Neuronal stem cell (in vitro differentiated cells): ENCODE data around the gene ZNF679.
"Not testable (repeated sequence)": the region's sequence is repeated elsewhere in the genome, so short reads cannot be mapped to it uniquely, and the experiment has no call there.

Experiments
- DNase-seq: peaks from one replicate; pipeline ENCODE4 v3.0.0-alpha.2; 2013; ENCODE audit warnings: low spot score
- H2AFZ ChIP-seq: one replicate; pipeline ENCODE4 v1.6.1; 2013; ENCODE audit warnings: mild to moderate bottlenecking, low read length, inconsistent platforms
- H2AK5ac ChIP-seq: 2 replicates; pipeline ENCODE4 v1.6.1; 2013; ENCODE audit warnings: low read depth, mild to moderate bottlenecking, inconsistent platforms, low read length, moderate library complexity, mixed read lengths
- H2BK120ac ChIP-seq: 2 replicates; pipeline ENCODE4 v1.6.1; 2013; ENCODE audit warnings: low read depth, mild to moderate bottlenecking, inconsistent platforms, low read length, moderate library complexity, mixed read lengths
- H2BK12ac ChIP-seq: one replicate; pipeline ENCODE4 v1.6.1; 2013; ENCODE audit warnings: low read length, inconsistent platforms
- H2BK15ac ChIP-seq: 2 replicates; pipeline ENCODE4 v1.6.1; 2013; ENCODE audit warnings: mild to moderate bottlenecking, low read length, inconsistent platforms, mixed read lengths
- H2BK5ac ChIP-seq: one replicate; pipeline ENCODE4 v1.6.1; 2013; ENCODE audit warnings: inconsistent platforms, mild to moderate bottlenecking, low read length, moderate library complexity
- H3K14ac ChIP-seq: one replicate; pipeline ENCODE4 v1.6.1; 2013; ENCODE audit warnings: low read length, inconsistent platforms
- H3K18ac ChIP-seq: 2 replicates; pipeline ENCODE4 v1.6.1; 2013; ENCODE audit warnings: low read length, inconsistent platforms
- H3K23ac ChIP-seq: 2 replicates; pipeline ENCODE4 v1.6.1; 2013; ENCODE audit warnings: low read depth, mild to moderate bottlenecking, mixed read lengths, low read length, inconsistent platforms; ENCODE audit not compliant: poor library complexity
- H3K27ac ChIP-seq: replicated peaks from 3 replicates; pipeline ENCODE4 v1.5.1; 2013; ENCODE audit warnings: low read length, inconsistent platforms
- H3K27me3 ChIP-seq, 3 experiments: 2 replicates each; pipeline ENCODE4 v1.6.1; 2013; ENCODE audit warnings: low read length in 3 of 3, mild to moderate bottlenecking in 2 of 3, inconsistent platforms in 1 of 3, low read depth in 1 of 3, mixed read lengths in 1 of 3, moderate library complexity in 1 of 3; ENCODE audit not compliant: control insufficient read depth in 3 of 3, insufficient read depth in 3 of 3
- H3K36me3 ChIP-seq, 2 donors: replicated peaks in 1 of 2; 2 replicates each; pipeline ENCODE4 v1.6.1; 2013; ENCODE audit warnings: low read length in 2 of 2; ENCODE audit not compliant: control insufficient read depth in 2 of 2, insufficient read depth in 2 of 2
- H3K4ac ChIP-seq: 2 replicates; pipeline ENCODE4 v1.6.1; 2013; ENCODE audit warnings: inconsistent platforms, mild to moderate bottlenecking, low read length, moderate library complexity
- H3K4me1 ChIP-seq, 2 donors: 1 replicate in 1 of 2; 2 replicates in 1 of 2; pipeline ENCODE4 v1.6.1; 2013; ENCODE audit warnings: low read length in 2 of 2, low read depth in 1 of 2; ENCODE audit not compliant: control insufficient read depth in 2 of 2, insufficient read depth in 1 of 2
- H3K4me2 ChIP-seq: one replicate; pipeline ENCODE4 v1.6.1; 2013; ENCODE audit warnings: mild to moderate bottlenecking, low read length, inconsistent platforms; ENCODE audit not compliant: insufficient read depth, poor library complexity, severe bottlenecking
- H3K4me3 ChIP-seq, 2 donors: 2 replicates each; pipeline ENCODE4 v1.5.1; 2013; ENCODE audit warnings: low read length in 2 of 2, mild to moderate bottlenecking in 2 of 2, inconsistent platforms in 1 of 2, moderate library complexity in 1 of 2
- H3K79me1 ChIP-seq: one replicate; pipeline ENCODE4 v1.6.1; 2013; ENCODE audit warnings: low read depth, mild to moderate bottlenecking, inconsistent platforms, low read length, moderate library complexity
- H3K9ac ChIP-seq: one replicate; pipeline ENCODE4 v1.6.1; 2013; ENCODE audit warnings: mild to moderate bottlenecking, low read depth, low read length, inconsistent platforms; ENCODE audit not compliant: poor library complexity
- H3K9me3 ChIP-seq, 2 donors: replicated peaks in 1 of 2; 2 replicates each; pipeline versions ENCODE3 to v1.6.1; 2013; ENCODE audit warnings: low read length in 2 of 2, mild to moderate bottlenecking in 2 of 2, inconsistent platforms in 1 of 2, low read depth in 1 of 2, mixed read lengths in 1 of 2, moderate library complexity in 1 of 2; ENCODE audit not compliant: control insufficient read depth in 2 of 2, insufficient read depth in 1 of 2
- H4K8ac ChIP-seq: one replicate; pipeline ENCODE4 v1.6.1; 2013; ENCODE audit warnings: low read depth, mild to moderate bottlenecking, inconsistent platforms, low read length, moderate library complexity
- H4K91ac ChIP-seq: one replicate; pipeline ENCODE4 v1.6.1; 2013; ENCODE audit warnings: low read length, low read depth, mild to moderate bottlenecking, inconsistent platforms; ENCODE audit not compliant: poor library complexity
- WGBS, 2 donors: extraction: QIAGEN DNeasy Blood & Tissue Kit; methylation state at CpG; one replicate each; pipeline ENCODE4 v1.1.7; 2013; ENCODE audit warnings: missing lambda C conversion rate in 2 of 2, mixed read lengths in 1 of 2; ENCODE audit not compliant: insufficient read length in 2 of 2, insufficient replicate concordance in 1 of 2; ENCODE audit errors: extremely low coverage in 2 of 2; 5-methylcytosine and 5-hydroxymethylcytosine counted together

Gene ZNF679

GRCh38 chr7:64316031-64316742 lies 87.9 kb downstream of the ZNF679 start:
- not testable (repeated sequence) for H3K23ac ChIP-seq, H2BK12ac ChIP-seq, H2BK15ac ChIP-seq, H3K9ac ChIP-seq, H3K36me3 ChIP-seq, H3K79me1 ChIP-seq, H3K27me3 ChIP-seq, H3K18ac ChIP-seq, H2AFZ ChIP-seq, DNase-seq, H3K14ac ChIP-seq, H4K8ac ChIP-seq, H3K4me3 ChIP-seq, H2BK5ac ChIP-seq, H3K4me1 ChIP-seq, H2BK120ac ChIP-seq, H4K91ac ChIP-seq, H2AK5ac ChIP-seq, H3K4ac ChIP-seq, H3K4me2 ChIP-seq, H3K27ac ChIP-seq
- H3K9me3 ChIP-seq: peaks cover 0 to 22% of the 10 kb centered on the region in 2 donors
- WGBS, 2 donors: no CpG with 5 or more reads among the region's 1 CpG
